Measurements from ENCODE around the gene ZBTB16. TPM values are rescaled to one million over a fixed set of nuclear protein-coding genes. Genes with fewer than 3 reads are reported as not detected.

Gene ZBTB16
- polyA plus RNA-seq, 1 donor from 2014 or later, result 9.7 TPM

DNA sequence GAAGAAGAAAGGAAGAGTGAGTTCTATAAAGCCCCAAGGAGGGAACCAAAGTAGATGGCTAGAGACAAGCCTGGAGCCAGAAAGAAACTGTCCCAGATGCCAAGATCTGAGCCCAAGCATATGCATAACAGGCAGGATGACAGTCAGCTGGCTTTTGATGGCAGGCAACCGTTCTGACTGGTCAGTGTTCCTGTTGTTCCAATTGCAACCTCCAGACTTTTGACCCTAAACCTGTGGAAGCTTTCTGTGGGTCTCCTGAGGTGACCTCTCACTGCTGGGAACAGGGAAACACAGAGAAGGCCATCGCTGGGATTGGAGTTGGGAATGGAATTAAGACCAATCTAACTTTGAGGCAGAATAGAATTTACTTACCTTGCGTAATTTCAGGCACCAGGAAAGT lies 215.1 kb downstream of the ZBTB16 start:
- H3K4me3 Mint-ChIP-seq, result no peak overlapping the region
- peaks cover 0 to 2% (median 0%) of the 10 kb centered on the region in 3 donors for H3K9me3 Mint-ChIP-seq
- no peaks in the 10 kb centered on the region for H3K4me1 Mint-ChIP-seq
- H3K27me3 Mint-ChIP-seq, result peaks cover 33% of the 10 kb centered on the region
- H3K36me3 Mint-ChIP-seq, result no peaks in the 10 kb centered on the region
- H3K27ac Mint-ChIP-seq, result no peak overlapping the region

- H3K27ac Mint-ChIP-seq, result no peak overlapping the region
- no peaks in the 10 kb centered on the region for H3K36me3 Mint-ChIP-seq
- no peaks in the 10 kb centered on the region for H3K4me1 Mint-ChIP-seq
- H3K27me3 Mint-ChIP-seq, result peaks cover 36% of the 10 kb centered on the region
- peaks cover 0 to 2% (median 0%) of the 10 kb centered on the region in 3 donors for H3K9me3 Mint-ChIP-seq
- H3K4me3 Mint-ChIP-seq, result no peak overlapping the region
Measured at GRCh38 chr11:114275280-114275679, 215.8 kb downstream of the ZBTB16 start.

- H3K4me1 Mint-ChIP-seq, result no peaks in the 10 kb centered on the region
- no peak overlapping the region for H3K4me3 Mint-ChIP-seq
- H3K9me3 Mint-ChIP-seq, result no peaks in the 10 kb centered on the region
- no peak overlapping the region for H3K27ac Mint-ChIP-seq
- peaks cover 31% of the 10 kb centered on the region for H3K27me3 Mint-ChIP-seq
- H3K36me3 Mint-ChIP-seq, result no peaks in the 10 kb centered on the region
Measured at GRCh38 chr11:114276077-114276476, 216.6 kb downstream of the ZBTB16 start.

DNA sequence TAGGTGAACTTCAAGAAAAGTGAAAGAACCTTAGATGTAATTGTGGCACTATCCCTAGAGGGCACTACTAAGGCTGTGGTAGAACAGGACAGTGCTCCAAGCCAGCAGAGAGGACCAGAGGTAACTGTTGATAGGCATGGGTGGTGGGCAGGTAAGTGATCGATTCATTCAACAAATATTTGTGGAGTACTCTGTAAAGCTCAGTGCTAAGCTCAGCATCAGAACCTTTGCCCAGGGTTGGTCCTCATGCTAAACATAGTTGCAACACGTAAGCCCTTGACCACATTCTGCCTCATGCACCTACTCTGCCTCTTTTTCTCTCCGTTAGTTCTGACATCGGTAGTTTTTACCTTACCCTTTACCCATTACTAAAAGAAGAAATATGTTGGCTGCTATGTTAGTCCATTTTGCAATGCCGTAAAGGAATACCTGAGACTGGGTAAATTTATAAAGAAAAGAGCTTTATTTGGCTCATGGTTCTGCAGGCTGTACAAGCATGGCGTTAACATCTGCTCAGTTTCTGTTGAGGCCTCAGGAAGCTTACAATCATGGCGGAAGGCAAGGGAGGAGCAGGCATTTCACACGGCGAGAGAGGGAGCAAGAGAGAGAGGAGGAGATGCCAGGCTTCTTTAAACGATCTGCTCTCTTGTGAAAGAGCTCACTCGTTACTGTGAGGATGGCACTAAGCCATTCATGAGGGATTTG lies 218.3 kb downstream of the ZBTB16 start:
- peaks cover 20% of the 10 kb centered on the region for H3K27me3 Mint-ChIP-seq
- no peaks in the 10 kb centered on the region for H3K36me3 Mint-ChIP-seq
- H3K27ac Mint-ChIP-seq, result no peak overlapping the region
- H3K9me3 Mint-ChIP-seq, result no peaks in the 10 kb centered on the region
- no peak overlapping the region for H3K4me3 Mint-ChIP-seq
- no peaks in the 10 kb centered on the region for H3K4me1 Mint-ChIP-seq

GRCh38 chr11:114278342-114279065 lies 219.0 kb downstream of the ZBTB16 start:
- no peaks in the 10 kb centered on the region for H3K9me3 Mint-ChIP-seq
- H3K4me1 Mint-ChIP-seq, result no peaks in the 10 kb centered on the region
- H3K36me3 Mint-ChIP-seq, result no peaks in the 10 kb centered on the region
- peaks cover 18% of the 10 kb centered on the region for H3K27me3 Mint-ChIP-seq
- H3K4me3 Mint-ChIP-seq, result no peak overlapping the region
- H3K27ac Mint-ChIP-seq, result no peak overlapping the region

- Mint-ChIP-seq H3K36me3 (no peaks in the 10 kb centered on the region), H3K27me3 (peaks cover 16% of the 10 kb centered on the region), H3K4me3 (no peak overlapping the region), H3K4me1 (no peaks in the 10 kb centered on the region), H3K9me3 (no peaks in the 10 kb centered on the region), H3K27ac (peak overlapping the region in 1 of 3 donors; percentile 7)
Measured at GRCh38 chr11:114279792-114280546, 220.5 kb downstream of the ZBTB16 start.

DNA sequence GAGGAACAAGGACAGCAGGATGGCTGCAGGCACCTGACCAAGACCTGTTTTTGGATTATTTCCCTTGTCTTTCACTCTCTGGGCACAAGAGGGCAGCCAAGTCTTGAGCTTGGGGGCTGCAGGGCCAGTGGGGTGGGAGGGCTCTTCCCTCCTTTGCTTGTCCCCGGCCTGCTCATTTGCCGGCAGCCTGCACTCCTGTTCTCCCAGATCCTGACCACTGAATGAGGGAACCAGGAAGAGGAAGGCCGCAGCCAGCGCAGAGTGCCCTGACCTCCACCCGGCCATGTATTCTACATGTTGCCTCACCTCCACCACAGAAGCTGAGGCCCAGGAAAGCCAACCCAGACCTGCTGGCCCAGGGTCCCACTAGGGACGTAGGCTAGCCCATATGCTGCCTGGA lies 221.2 kb downstream of the ZBTB16 start:
- H3K27ac Mint-ChIP-seq, result no peak overlapping the region
- no peaks in the 10 kb centered on the region for H3K4me1 Mint-ChIP-seq
- no peaks in the 10 kb centered on the region for H3K9me3 Mint-ChIP-seq
- H3K4me3 Mint-ChIP-seq, result no peak overlapping the region
- peaks cover 16% of the 10 kb centered on the region for H3K27me3 Mint-ChIP-seq
- no peaks in the 10 kb centered on the region for H3K36me3 Mint-ChIP-seq

- H3K27ac Mint-ChIP-seq, result no peak overlapping the region
- peaks cover 14% of the 10 kb centered on the region for H3K27me3 Mint-ChIP-seq
- no peaks in the 10 kb centered on the region for H3K9me3 Mint-ChIP-seq
- H3K36me3 Mint-ChIP-seq, result no peaks in the 10 kb centered on the region
- H3K4me1 Mint-ChIP-seq, result no peaks in the 10 kb centered on the region
- no peak overlapping the region for H3K4me3 Mint-ChIP-seq
Measured at GRCh38 chr11:114281388-114281956, 222.0 kb downstream of the ZBTB16 start.

DNA sequence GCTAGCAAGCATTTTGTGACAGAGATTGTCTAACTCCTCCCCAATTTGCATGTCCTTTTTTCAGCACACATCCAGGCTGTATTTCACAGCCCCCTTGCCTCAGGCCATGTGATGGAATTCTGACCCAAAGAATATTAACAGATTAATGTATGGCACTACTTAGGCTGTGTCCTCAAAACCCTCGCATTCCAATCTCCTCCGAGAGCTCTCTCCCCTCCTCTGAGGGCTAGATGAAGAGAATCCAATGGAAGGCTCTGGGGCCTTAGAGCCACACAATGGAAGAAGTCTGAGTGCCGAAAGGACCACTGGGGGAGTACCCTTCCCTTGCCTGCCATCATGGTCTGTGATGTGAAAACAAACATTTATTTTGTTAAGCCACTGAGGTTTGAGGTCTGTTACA lies 223.0 kb downstream of the ZBTB16 start:
- Mint-ChIP-seq H3K27ac (no peak overlapping the region), H3K4me1 (no peaks in the 10 kb centered on the region), H3K4me3 (no peak overlapping the region), H3K36me3 (no peaks in the 10 kb centered on the region), H3K27me3 (peaks cover 6% of the 10 kb centered on the region), H3K9me3 (no peaks in the 10 kb centered on the region)

DNA sequence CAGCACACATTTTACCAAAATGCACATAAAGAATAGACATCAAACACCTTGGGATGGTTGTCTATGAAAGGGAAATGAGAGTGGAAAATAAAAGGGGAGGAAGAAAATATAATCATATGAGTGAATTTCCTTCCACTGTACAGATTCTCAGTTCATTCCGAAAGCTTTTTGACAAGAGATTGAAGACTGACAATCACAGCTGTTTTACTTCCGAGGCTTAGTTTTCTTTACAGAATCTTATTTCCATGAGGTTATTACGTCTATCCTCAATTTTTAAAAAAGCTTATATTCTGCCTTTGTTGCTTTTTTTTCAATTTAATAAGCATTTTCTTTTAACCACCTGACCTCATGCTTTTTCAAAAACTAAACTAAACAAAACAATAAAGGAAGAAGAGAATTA lies 223.9 kb downstream of the ZBTB16 start:
- Mint-ChIP-seq H3K27me3 (peaks cover 5% of the 10 kb centered on the region), H3K9me3 (no peaks in the 10 kb centered on the region), H3K4me3 (no peak overlapping the region), H3K27ac (no peak overlapping the region), H3K4me1 (no peaks in the 10 kb centered on the region), H3K36me3 (no peaks in the 10 kb centered on the region)

- H3K9me3 Mint-ChIP-seq, result no peaks in the 10 kb centered on the region
- H3K36me3 Mint-ChIP-seq, result no peaks in the 10 kb centered on the region
- H3K4me1 Mint-ChIP-seq, result no peaks in the 10 kb centered on the region
- no peak overlapping the region for H3K4me3 Mint-ChIP-seq
- peaks cover 5% of the 10 kb centered on the region for H3K27me3 Mint-ChIP-seq
- no peak overlapping the region for H3K27ac Mint-ChIP-seq
Measured at GRCh38 chr11:114284021-114284420, 224.5 kb downstream of the ZBTB16 start.

- no peaks in the 10 kb centered on the region for H3K36me3 Mint-ChIP-seq
- peaks cover 1% of the 10 kb centered on the region for H3K27me3 Mint-ChIP-seq
- H3K4me1 Mint-ChIP-seq, result no peaks in the 10 kb centered on the region
- H3K4me3 Mint-ChIP-seq, result no peak overlapping the region
- no peak overlapping the region for H3K27ac Mint-ChIP-seq
- H3K9me3 Mint-ChIP-seq, result no peaks in the 10 kb centered on the region
Measured at GRCh38 chr11:114284914-114285313, 225.4 kb downstream of the ZBTB16 start.

DNA sequence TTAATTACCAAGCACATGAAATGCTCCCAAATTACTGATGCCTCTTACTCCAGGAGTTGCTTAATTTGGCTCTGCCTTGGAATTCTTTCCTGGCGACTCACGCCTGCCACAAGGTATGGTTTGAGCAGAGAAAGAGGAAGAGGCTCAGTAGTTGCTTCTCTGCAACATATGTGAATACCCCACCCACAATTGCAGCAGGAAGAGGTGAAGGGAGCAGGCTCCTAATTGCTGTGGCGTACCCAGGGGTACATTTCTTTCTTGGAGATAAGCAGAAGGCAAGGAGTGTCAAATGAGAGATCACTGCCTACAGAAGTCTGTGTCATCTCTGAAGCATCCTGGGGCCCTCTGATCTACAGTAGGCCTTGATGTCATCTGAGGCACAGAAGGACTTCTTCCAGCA lies 226.1 kb downstream of the ZBTB16 start:
- H3K4me3 Mint-ChIP-seq, result no peak overlapping the region
- H3K27ac Mint-ChIP-seq, result no peak overlapping the region
- H3K27me3 Mint-ChIP-seq, result peaks cover 1% of the 10 kb centered on the region
- H3K9me3 Mint-ChIP-seq, result no peaks in the 10 kb centered on the region
- H3K4me1 Mint-ChIP-seq, result no peaks in the 10 kb centered on the region
- H3K36me3 Mint-ChIP-seq, result peaks cover 1% of the 10 kb centered on the region

- no peak overlapping the region for H3K4me3 Mint-ChIP-seq
- H3K4me1 Mint-ChIP-seq, result no peaks in the 10 kb centered on the region
- peaks cover 1% of the 10 kb centered on the region for H3K27me3 Mint-ChIP-seq
- H3K27ac Mint-ChIP-seq, result no peak overlapping the region
- H3K36me3 Mint-ChIP-seq, result peaks cover 1% of the 10 kb centered on the region
- H3K9me3 Mint-ChIP-seq, result no peaks in the 10 kb centered on the region
Measured at GRCh38 chr11:114286229-114286628, 226.7 kb downstream of the ZBTB16 start.

- peaks cover 1% of the 10 kb centered on the region for H3K36me3 Mint-ChIP-seq
- no peaks in the 10 kb centered on the region for H3K27me3 Mint-ChIP-seq
- H3K9me3 Mint-ChIP-seq, result no peaks in the 10 kb centered on the region
- H3K27ac Mint-ChIP-seq, result no peak overlapping the region
- no peak overlapping the region for H3K4me3 Mint-ChIP-seq
- no peaks in the 10 kb centered on the region for H3K4me1 Mint-ChIP-seq
Measured at GRCh38 chr11:114287154-114287553, 227.6 kb downstream of the ZBTB16 start.

Measured in IgD-negative memory B cell (primary cell).